ENCODE data around the gene CXCR5.

Gene CXCR5

GRCh38 chr11:118914178-118914918, 30.7 kb downstream of the CXCR5 start:
- DNase-seq = no peak

- DNase-seq = no peak
Observed at GRCh38 chr11:118914987-118915386, 31.3 kb downstream of the CXCR5 start.

- DNase-seq = no peak
Observed at GRCh38 chr11:118915396-118915795, 31.7 kb downstream of the CXCR5 start.

- DNase-seq = no peak
Observed at GRCh38 chr11:118915941-118916841, 32.5 kb downstream of the CXCR5 start.

- DNase-seq = no peak
Observed at GRCh38 chr11:118916842-118917388, 33.2 kb downstream of the CXCR5 start.

GRCh38 chr11:118917481-118918127, 33.9 kb downstream of the CXCR5 start:
- DNase-seq = no peak

- DNase-seq = peak; percentile 29
Observed at GRCh38 chr11:118918128-118918685, 34.5 kb downstream of the CXCR5 start.

GRCh38 chr11:118918686-118919280, 35.1 kb downstream of the CXCR5 start:
- no peak for DNase-seq

- DNase-seq = no peak
Observed at GRCh38 chr11:118921121-118921928, 37.6 kb downstream of the CXCR5 start.

- no peak for DNase-seq
Observed at GRCh38 chr11:118921929-118922744, 38.4 kb downstream of the CXCR5 start.

GRCh38 chr11:118922745-118923627, 39.3 kb downstream of the CXCR5 start:
- no peak for DNase-seq

GRCh38 chr11:118923721-118924587, 40.3 kb downstream of the CXCR5 start:
- no peak for DNase-seq

- DNase-seq = no peak
Observed at GRCh38 chr11:118924591-118925585, 41.2 kb downstream of the CXCR5 start.

- no peak for DNase-seq
Observed at GRCh38 chr11:118927554-118928100, 43.9 kb downstream of the CXCR5 start.

GRCh38 chr11:118928101-118928869, 44.6 kb downstream of the CXCR5 start:
- peak; percentile 78 for DNase-seq

GRCh38 chr11:118928870-118929500, 45.3 kb downstream of the CXCR5 start:
- DNase-seq = peak; percentile 75
